HT-29 (cell line): ENCODE data around the gene PRDM10. TPM values are rescaled to one million over a fixed set of nuclear protein-coding genes. Genes with fewer than 3 reads are reported as not detected.

Experiments
- DNase-seq: peaks from one replicate; pipeline ENCODE4 v3.0.0-alpha.2; 2015; ENCODE audit warnings: low spot score
- total RNA-seq: library from RNA; depleted of rRNA; stranded (reverse); fragments of >200 nt; shearing (Covaris generic); gene quantifications from 2 replicates; pipeline ENCODE4 v1.2.3, GENCODE V29; 2014

Gene PRDM10
- total RNA-seq, 1 experiment from 2014 or later: 17.7 TPM

GRCh38 chr11:129945373-129945772, 57.3 kb downstream of the PRDM10 start:
- DNase-seq: no peak

- no peak for DNase-seq
Measured at GRCh38 chr11:129944696-129945095, 57.9 kb downstream of the PRDM10 start.

- DNase-seq: peak; percentile 5
Measured at GRCh38 chr11:129943036-129943435, 59.6 kb downstream of the PRDM10 start.

- DNase-seq: no peak
Measured at GRCh38 chr11:129939510-129939909, 63.1 kb downstream of the PRDM10 start.

GRCh38 chr11:129938764-129939163, 63.9 kb downstream of the PRDM10 start:
- no peak for DNase-seq

- DNase-seq: no peak
Measured at GRCh38 chr11:129937592-129938238, 64.9 kb downstream of the PRDM10 start.

- DNase-seq: no peak
Measured at GRCh38 chr11:129935723-129936122, 66.9 kb downstream of the PRDM10 start.

- DNase-seq: no peak
Measured at GRCh38 chr11:129933891-129934290, 68.7 kb downstream of the PRDM10 start.

- no peak for DNase-seq
Measured at GRCh38 chr11:129933262-129933661, 69.4 kb downstream of the PRDM10 start.

GRCh38 chr11:129932381-129933067, 70.1 kb downstream of the PRDM10 start:
- no peak for DNase-seq

GRCh38 chr11:129930743-129931142, 71.9 kb downstream of the PRDM10 start:
- DNase-seq: no peak

GRCh38 chr11:129930296-129930695, 72.3 kb downstream of the PRDM10 start:
- no peak for DNase-seq

- no peak for DNase-seq
Measured at GRCh38 chr11:129929721-129930120, 72.9 kb downstream of the PRDM10 start.

- DNase-seq: no peak
Measured at GRCh38 chr11:129928923-129929692, 73.5 kb downstream of the PRDM10 start.

- DNase-seq: peak; percentile 39
Measured at GRCh38 chr11:129922674-129923073, 80.0 kb downstream of the PRDM10 start.

GRCh38 chr11:129918361-129918760, 84.3 kb downstream of the PRDM10 start:
- DNase-seq: no peak

GRCh38 chr11:129917231-129917630, 85.4 kb downstream of the PRDM10 start:
- DNase-seq: no peak

- no peak for DNase-seq
Measured at GRCh38 chr11:129911298-129911697, 91.3 kb downstream of the PRDM10 start.

- no peak for DNase-seq
Measured at GRCh38 chr11:129910360-129910759, 92.3 kb downstream of the PRDM10 start.

GRCh38 chr11:129905402-129905801, 97.2 kb downstream of the PRDM10 start:
- no peak for DNase-seq

- no peak for DNase-seq
Measured at GRCh38 chr11:129896062-129896461, 106.6 kb downstream of the PRDM10 start.
